GM23248 (cell line): ENCODE measurements around the gene SLC5A6. TPM values are rescaled to one million over a fixed set of nuclear protein-coding genes. Genes with fewer than 3 reads are reported as not detected.
A peak's percentile ranks its signal among the peaks of the same experiment; 100 is the strongest.

Experiments
- DNase-seq: peaks from one replicate; pipeline ENCODE4 v3.0.0-alpha.2; 2015
- H2AFZ ChIP-seq: fragments of 200-600 bp; sonication (generic); 2 replicates; pipeline ENCODE4 v1.6.1; 2016; ENCODE audit warnings: antibody characterized with exemption
- H3F3A ChIP-seq: fragments of 200-600 bp; sonication (generic); 2 replicates; pipeline ENCODE4 v1.6.1; 2016; ENCODE audit warnings: mild to moderate bottlenecking, antibody characterized with exemption, mixed run types; ENCODE audit not compliant: insufficient read depth
- H3K27ac ChIP-seq: fragments of 200-600 bp; sonication (generic); 2 replicates; pipeline ENCODE4 v1.5.1; 2016; ENCODE audit warnings: mild to moderate bottlenecking
- H3K27me3 ChIP-seq: fragments of 200-600 bp; sonication (generic); replicated peaks from 2 replicates; pipeline ENCODE4 v1.6.1; 2016; ENCODE audit warnings: mild to moderate bottlenecking; ENCODE audit not compliant: insufficient read depth
- H3K36me3 ChIP-seq: fragments of 200-600 bp; sonication (generic); 2 replicates; pipeline ENCODE4 v1.6.1; 2016; ENCODE audit warnings: low read depth, mild to moderate bottlenecking
- H3K4me1 ChIP-seq: fragments of 200-600 bp; sonication (generic); 2 replicates; pipeline ENCODE4 v1.6.1; 2016; ENCODE audit warnings: mild to moderate bottlenecking; ENCODE audit not compliant: insufficient read depth
- H3K4me2 ChIP-seq: fragments of 200-600 bp; sonication (generic); one replicate; pipeline ENCODE4 v1.6.1; 2016; ENCODE audit warnings: mild to moderate bottlenecking; ENCODE audit not compliant: unreplicated experiment
- H3K4me3 ChIP-seq: fragments of 200-600 bp; sonication (generic); 2 replicates; pipeline ENCODE4 v1.5.1; 2016; ENCODE audit warnings: mild to moderate bottlenecking
- H3K79me2 ChIP-seq: fragments of 200-600 bp; sonication (generic); 2 replicates; pipeline ENCODE4 v1.6.1; 2016; ENCODE audit warnings: mild to moderate bottlenecking; ENCODE audit not compliant: insufficient read depth
- H3K9ac ChIP-seq: fragments of 200-600 bp; sonication (generic); 2 replicates; pipeline ENCODE4 v1.6.1; 2016; ENCODE audit warnings: mild to moderate bottlenecking
- H3K9me2 ChIP-seq: fragments of 200-600 bp; sonication (generic); 2 replicates; pipeline ENCODE4 v1.6.1; 2016; ENCODE audit warnings: mixed run types, mild to moderate bottlenecking, moderate library complexity; ENCODE audit not compliant: insufficient read depth
- H3K9me3 ChIP-seq: fragments of 200-600 bp; sonication (generic); one replicate; pipeline ENCODE4 v1.6.1; 2017; ENCODE audit warnings: low read depth
- H4K20me1 ChIP-seq: fragments of 200-600 bp; sonication (generic); 2 replicates; pipeline ENCODE4 v1.6.0; 2016; ENCODE audit not compliant: insufficient read depth
- EZH2 ChIP-seq: fragments of 200-600 bp; sonication (generic); IDR thresholded peaks from 2 replicates; pipeline ENCODE4 v1.6.1; 2018; ENCODE audit warnings: antibody characterized with exemption, mild to moderate bottlenecking; ENCODE audit not compliant: insufficient read depth, poor library complexity, severe bottlenecking
- EZH2phosphoT487 ChIP-seq: fragments of 200-600 bp; sonication (generic); IDR thresholded peaks from 2 replicates; pipeline ENCODE4 v1.6.1; 2018; ENCODE audit warnings: antibody characterized with exemption, moderate library complexity, mild to moderate bottlenecking, low read depth; ENCODE audit not compliant: insufficient read depth
- WGBS, 2 experiments: methylation state at CpG; one replicate each; pipeline ENCODE4 v1.1.6; 2015 to 2017; ENCODE audit warnings: low lambda C conversion rate in 2 of 2, low coverage in 1 of 2; ENCODE audit errors: missing lambda C conversion rate in 2 of 2; 5-methylcytosine and 5-hydroxymethylcytosine counted together
- in situ Hi-C: fragments of 300-500 bp; cut with MboI; formaldehyde crosslinking; loops from 2 replicates; pipeline ENCODE4 v1.15.0; 2020
- polyA plus RNA-seq: library from polyadenylated mRNA; unstranded; fragments of >200 nt; fragmentation: Nextera tagmentation; extraction: Ambion mirVana; gene quantifications from 2 replicates; pipeline ENCODE4 v1.2.1, GENCODE V29; 2016
- total RNA-seq: library from RNA; depleted of rRNA; stranded (reverse); fragments of >200 nt; shearing (Covaris generic); gene quantifications from 2 replicates; pipeline ENCODE4 v1.2.3, GENCODE V29; 2014

SLC5A6 gene
- total and polyA plus RNA-seq, 2 experiments from 2014 or later = 9.4 to 13.5 TPM

DNA sequence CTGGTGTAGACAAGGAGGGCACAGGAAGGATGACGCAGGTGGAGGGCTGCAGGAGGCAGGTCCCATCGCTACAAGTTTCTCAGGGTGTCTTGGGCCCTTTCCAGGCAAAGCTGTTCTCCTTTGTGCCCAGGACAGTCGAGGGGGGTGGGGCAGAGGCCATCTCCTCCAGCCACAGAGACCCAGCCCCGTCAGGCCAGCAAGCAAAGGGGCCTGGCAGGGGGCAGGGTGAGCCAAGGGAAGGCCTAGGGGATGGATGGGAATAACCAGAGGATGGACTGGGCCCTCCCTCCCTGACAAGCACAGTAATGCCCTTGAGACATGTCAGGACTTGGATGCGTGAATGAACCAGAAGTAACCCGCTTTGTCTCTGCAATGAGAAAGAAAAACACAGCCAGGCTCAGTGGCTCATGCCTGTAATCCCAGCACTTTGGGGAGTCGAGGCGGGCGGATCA, 57.0 kb downstream of the SLC5A6 start:
- H3K27ac ChIP-seq = no peak overlapping the region

DNA sequence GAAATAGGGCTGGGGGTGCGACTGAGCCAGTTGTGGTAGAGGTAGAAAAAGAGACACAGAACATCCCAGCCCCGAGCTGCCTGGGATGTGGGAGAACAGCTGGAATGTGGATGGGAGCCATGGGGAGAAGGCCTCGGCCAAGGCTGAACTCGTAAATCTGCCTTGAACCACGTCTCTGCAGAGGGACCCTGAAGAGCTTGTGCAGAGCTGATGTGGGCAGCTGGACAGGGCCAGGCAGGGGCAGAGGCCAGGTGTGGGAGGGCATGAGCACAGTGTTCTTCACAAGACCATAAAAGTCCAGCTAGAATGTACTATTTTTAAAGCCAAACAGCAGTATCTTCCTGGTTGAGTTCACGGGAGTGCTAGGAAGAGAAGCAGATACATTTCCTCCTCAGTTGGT, 57.6 kb downstream of the SLC5A6 start:
- H4K20me1 ChIP-seq = no peaks in the 10 kb centered on the region
- H2AFZ ChIP-seq = no peak overlapping the region
- no peaks in the 10 kb centered on the region for H3F3A ChIP-seq
- no peak overlapping the region for H3K4me3 ChIP-seq
- no peaks in the 10 kb centered on the region for H3K79me2 ChIP-seq
- no peak for DNase-seq
- 0 out of 2 replicates have a peak, but pooled peaks cover 5% of the 10 kb centered on the region for H3K27me3 ChIP-seq
- H3K9me2 ChIP-seq = no peaks in the 10 kb centered on the region
- H3K4me1 ChIP-seq = no peaks in the 10 kb centered on the region
- no peak overlapping the region for H3K27ac ChIP-seq
- 75 to 77% methylated on average over 6 of the region's 6 CpGs for WGBS, 2 experiments
- H3K9ac ChIP-seq = no peak overlapping the region
- no peak overlapping the region for H3K4me2 ChIP-seq
- in situ Hi-C loops = no loop called here
- no peaks in the 10 kb centered on the region for H3K9me3 ChIP-seq
- TF ChIP-seq EZH2phosphoT487 = no peak
- TF ChIP-seq EZH2 = no peak
- no peaks in the 10 kb centered on the region for H3K36me3 ChIP-seq

More for the DNA sequence above, 57.0 kb downstream of the SLC5A6 start:
- WGBS, 2 experiments = 58% methylated on average over 9 of the region's 9 CpGs
- Histone ChIP-seq H3F3A (no peaks in the 10 kb centered on the region), H3K79me2 (no peaks in the 10 kb centered on the region), H3K4me1 (no peaks in the 10 kb centered on the region), H2AFZ (no peak overlapping the region), H3K4me2 (no peak overlapping the region), H3K9ac (no peak overlapping the region), H3K27me3 (0 out of 2 replicates have a peak, but pooled peaks cover 5% of the 10 kb centered on the region), H4K20me1 (no peaks in the 10 kb centered on the region), H3K4me3 (no peak overlapping the region), H3K9me3 (no peaks in the 10 kb centered on the region), H3K36me3 (no peaks in the 10 kb centered on the region), H3K9me2 (no peaks in the 10 kb centered on the region)
- DNase-seq = no peak
- TF ChIP-seq EZH2 (no peak), EZH2phosphoT487 (no peak)
- in situ Hi-C loops = no loop called here

GRCh38 chr2:27152796-27153464, 59.1 kb downstream of the SLC5A6 start:
- H3K4me1 ChIP-seq = no peaks in the 10 kb centered on the region
- no peak for TF ChIP-seq EZH2
- no peak for TF ChIP-seq EZH2phosphoT487
- H3K27me3 ChIP-seq = 0 out of 2 replicates have a peak, but pooled peaks cover 3% of the 10 kb centered on the region
- peak; percentile 83 for DNase-seq
- 15 to 19% methylated on average over 2 of the region's 2 CpGs for WGBS, 2 experiments
- no peaks in the 10 kb centered on the region for H3F3A ChIP-seq
- no peaks in the 10 kb centered on the region for H3K79me2 ChIP-seq
- H3K9me2 ChIP-seq = no peaks in the 10 kb centered on the region
- H3K9me3 ChIP-seq = no peaks in the 10 kb centered on the region
- no peak overlapping the region for H3K27ac ChIP-seq
- H4K20me1 ChIP-seq = no peaks in the 10 kb centered on the region
- H2AFZ ChIP-seq = no peak overlapping the region
- H3K9ac ChIP-seq = no peak overlapping the region
- in situ Hi-C loops = no loop called here
- H3K4me3 ChIP-seq = no peak overlapping the region
- no peak overlapping the region for H3K4me2 ChIP-seq
- no peaks in the 10 kb centered on the region for H3K36me3 ChIP-seq

GRCh38 chr2:27152102-27152795, 59.8 kb downstream of the SLC5A6 start:
- no peaks in the 10 kb centered on the region for H3K79me2 ChIP-seq
- H3K4me1 ChIP-seq = no peaks in the 10 kb centered on the region
- H3K4me3 ChIP-seq = no peak overlapping the region
- no peak overlapping the region for H3K4me2 ChIP-seq
- no peak for TF ChIP-seq EZH2
- no peak for TF ChIP-seq EZH2phosphoT487
- H3F3A ChIP-seq = no peaks in the 10 kb centered on the region
- no peak overlapping the region for H3K27ac ChIP-seq
- 0 out of 2 replicates have a peak, but pooled peaks cover 3% of the 10 kb centered on the region for H3K27me3 ChIP-seq
- H3K9ac ChIP-seq = no peak overlapping the region
- no peaks in the 10 kb centered on the region for H4K20me1 ChIP-seq
- no peaks in the 10 kb centered on the region for H3K36me3 ChIP-seq
- no peaks in the 10 kb centered on the region for H3K9me2 ChIP-seq
- in situ Hi-C loops = no loop called here
- H2AFZ ChIP-seq = no peak overlapping the region
- H3K9me3 ChIP-seq = no peaks in the 10 kb centered on the region
- no peak for DNase-seq
- 86 to 88% methylated on average over 8 of the region's 8 CpGs for WGBS, 2 experiments
